ENCODE measurements around the gene OR10J4. TPM values are rescaled to one million over a fixed set of nuclear protein-coding genes. Genes with fewer than 3 reads are reported as not detected.

Gene OR10J4
- total RNA-seq, 2 donors from 2014 or later = not detected

GRCh38 chr1:159474926-159475325, 42.9 kb downstream of the OR10J4 start:
- intact Hi-C loops (cut with DNase I) = no loop called here
- no peak for DNase-seq (ENCODE audit: low spot score)

Other genes with a start within 250 kb of the OR10J4 start
- gene ACKR1, start 227.3 kb upstream of the OR10J4 start, total RNA-seq = 100 to 1,000 TPM; 110 TPM
- under 1 TPM; 0.71 to 0.93 TPM for gene FCER1A, start 129.9 kb upstream of the OR10J4 start, total RNA-seq
- gene OR10J1, start 7.5 kb downstream of the OR10J4 start, total RNA-seq = not detected
- not detected for gene OR10J5, start 103.8 kb downstream of the OR10J4 start, total RNA-seq
- gene APCS, start 155.6 kb downstream of the OR10J4 start, total RNA-seq = not detected

Data from posterior vena cava (tissue), 2 donors.